ENCODE results near the gene PTBP2.
"Not testable (repeated sequence)": the region's sequence is repeated elsewhere in the genome, so short reads cannot be mapped to it uniquely, and the experiment has no call there.

Gene PTBP2

DNA sequence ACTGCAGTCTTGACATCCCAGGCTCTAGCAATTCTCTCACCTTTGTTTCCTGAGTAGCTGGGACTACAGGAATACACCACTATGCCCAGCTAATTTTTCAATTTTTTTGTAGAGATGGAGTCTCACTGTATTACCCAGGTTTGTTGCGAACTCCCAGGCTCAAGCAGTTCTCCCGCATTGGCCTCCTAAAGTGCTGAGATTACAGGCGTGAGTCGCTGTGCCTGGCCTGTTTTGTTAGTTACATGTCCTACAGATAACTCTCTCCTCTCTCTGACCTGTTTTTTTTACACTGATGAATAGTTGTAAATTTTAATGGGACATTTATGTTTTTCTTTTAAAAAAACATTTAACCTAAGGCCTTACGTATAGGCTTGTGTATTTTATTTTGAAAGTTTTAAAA is 19.8 kb downstream of the PTBP2 start:
- no peak for DNase-seq

DNA sequence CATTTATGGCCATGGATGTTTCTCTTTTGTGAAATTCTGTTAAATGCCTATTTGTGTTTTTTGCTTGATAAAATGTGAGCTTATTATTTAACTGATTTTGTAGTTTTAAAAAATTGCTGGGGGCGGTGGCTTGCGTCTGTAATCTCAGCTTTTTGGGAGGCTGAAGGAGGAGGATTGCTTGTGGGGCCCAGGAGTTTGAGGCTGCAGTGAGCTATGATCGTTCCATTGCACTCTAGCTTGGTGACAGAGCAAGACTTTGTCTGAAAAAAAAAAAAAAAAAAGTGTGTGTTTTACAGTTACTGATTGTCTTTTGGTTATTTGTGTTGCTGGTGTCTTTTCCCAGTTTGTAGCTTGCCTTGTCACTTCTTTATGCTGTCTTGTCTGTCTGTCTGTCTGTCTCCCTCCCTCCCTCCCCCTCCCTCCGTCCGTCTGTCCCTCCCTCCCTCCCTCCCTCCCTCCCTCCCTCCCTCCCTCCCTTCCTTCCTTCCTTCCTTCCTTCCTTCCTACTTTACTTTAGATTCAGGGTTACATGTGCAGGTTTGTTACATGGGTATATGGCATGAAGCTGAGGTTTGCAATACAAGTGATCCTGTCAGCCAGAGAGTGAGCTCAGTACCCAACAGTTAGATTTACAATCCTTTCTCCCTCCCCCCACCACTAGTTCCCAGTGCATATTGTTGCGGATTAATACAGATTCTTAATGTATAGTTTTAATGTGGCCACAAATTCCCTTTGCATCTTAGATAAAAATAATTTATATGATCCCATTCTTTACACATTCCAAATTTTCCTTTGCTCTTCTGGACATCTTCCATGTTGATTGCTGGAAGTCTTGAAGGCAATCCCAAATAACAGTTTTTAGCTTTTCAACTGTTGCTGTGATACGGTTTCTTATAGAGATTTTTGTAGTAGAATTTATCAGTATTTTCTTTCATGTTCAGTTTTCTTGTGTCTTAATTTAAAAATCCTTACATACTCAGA is 25.1 kb downstream of the PTBP2 start:
- no peak for DNase-seq

DNA sequence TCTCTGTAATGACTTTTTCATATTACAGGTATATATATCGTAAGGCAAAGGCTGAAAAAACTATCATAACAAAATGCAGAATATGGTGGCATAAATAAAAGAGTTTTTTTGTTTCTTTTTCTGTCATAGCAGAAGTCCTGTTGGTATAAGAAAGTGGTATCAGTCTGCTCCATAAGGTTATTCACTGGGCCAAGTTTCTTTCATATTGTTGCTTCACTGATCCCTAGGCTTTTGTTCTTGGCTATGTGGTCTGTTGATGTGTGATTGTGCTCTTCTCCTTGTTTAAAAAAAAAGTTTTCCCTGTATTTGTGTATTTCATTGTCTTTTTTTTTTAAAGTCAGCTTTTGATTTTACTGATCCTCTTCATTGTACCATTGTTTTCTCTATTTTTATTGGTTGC is 26.0 kb downstream of the PTBP2 start:
- DNase-seq = no peak

DNA sequence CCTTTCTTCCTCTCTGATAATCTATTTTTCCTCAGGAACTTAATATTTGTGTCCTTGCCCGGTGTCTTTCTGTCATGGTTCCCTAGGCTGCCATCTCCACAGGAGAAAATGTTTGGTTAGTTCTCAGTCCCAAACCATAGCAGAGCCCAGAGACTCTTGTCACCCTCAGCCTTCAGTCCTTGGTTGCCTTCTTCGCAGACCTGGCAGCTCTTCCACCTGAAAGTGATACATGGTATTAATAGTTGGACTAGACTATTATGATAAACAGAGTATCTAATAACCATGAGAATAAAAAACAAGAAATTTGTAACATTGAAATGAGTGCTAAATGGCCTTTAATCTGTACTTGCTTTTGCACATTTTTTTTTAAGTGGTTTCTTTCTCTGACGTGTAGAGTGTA is 26.5 kb downstream of the PTBP2 start:
- DNase-seq = no peak

DNA sequence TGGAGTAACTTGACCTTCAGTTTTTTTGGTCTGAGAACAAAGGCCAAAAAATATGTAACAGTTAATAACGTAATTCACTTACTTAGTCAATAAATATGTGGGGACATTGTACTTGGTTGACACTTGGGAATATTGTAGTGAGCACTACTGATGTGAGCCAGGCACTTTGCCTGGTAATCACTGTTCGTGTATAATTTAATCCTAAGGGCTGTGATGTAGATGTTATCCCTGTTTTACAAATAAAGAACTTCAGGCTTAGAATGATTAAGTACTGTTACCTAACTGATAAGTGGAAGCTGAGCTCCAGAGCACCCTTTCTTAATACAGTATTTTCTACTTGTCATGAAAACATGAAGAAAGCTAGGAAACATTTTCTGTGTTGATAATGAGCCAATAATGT is 28.0 kb downstream of the PTBP2 start:
- no peak for DNase-seq

DNA sequence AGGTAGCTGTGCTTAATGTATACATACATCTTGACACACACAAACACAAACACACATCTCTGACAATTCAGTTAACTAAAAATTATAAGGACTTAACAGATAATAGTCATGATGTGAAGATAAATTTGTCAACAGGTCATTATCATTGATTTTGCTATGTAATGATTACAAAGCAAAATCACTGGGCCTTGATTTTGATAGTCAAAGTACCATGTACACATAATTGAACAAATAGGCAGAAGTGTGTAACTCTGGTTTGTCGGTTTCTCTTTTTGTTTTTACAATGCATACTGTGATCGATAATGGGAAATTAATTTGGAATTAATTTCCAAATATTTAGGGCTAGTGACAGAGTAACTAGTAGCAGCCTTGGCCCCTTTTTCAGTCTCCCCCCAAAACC is 30.8 kb downstream of the PTBP2 start:
- no peak for DNase-seq

DNA sequence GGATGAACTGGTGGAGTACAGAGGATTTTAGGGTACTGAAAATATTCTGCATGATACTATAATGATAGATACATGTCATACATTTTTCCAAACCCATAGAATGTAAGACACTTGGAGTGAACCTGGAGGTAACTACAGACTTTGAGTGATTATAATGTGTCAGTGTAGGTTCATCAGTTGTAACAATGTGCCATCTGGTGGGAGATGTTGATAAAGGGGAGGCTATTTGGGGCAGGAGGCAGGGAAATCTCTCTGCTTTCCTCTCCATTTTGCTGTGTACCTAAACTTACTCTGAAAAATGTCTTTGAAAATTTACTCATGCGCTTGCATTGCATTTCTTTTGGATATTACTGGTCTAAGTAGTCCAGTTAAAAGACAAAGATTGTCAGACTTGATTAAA is 35.2 kb downstream of the PTBP2 start:
- peak; percentile 6 for DNase-seq

DNA sequence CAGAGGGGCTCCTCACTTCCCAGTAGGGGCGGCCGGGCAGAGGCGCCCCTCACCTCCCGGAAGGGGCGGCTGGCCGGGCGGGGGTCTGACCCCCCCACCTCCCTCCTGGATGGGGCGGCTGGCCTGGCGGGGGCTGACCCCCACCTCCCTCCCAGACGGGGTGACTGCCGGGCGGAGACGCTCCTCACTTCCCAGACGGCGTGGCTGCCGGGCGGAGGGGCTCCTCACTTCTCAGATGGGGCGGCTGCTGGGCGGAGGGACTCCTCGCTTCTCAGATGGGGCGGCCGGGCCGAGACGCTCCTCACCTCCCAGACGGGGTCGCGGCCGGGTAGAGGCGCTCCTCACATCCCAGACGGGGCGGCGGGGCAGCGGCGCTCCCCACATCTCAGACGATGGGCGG is 41.0 kb downstream of the PTBP2 start:
- DNase-seq = not testable (repeated sequence)

DNA sequence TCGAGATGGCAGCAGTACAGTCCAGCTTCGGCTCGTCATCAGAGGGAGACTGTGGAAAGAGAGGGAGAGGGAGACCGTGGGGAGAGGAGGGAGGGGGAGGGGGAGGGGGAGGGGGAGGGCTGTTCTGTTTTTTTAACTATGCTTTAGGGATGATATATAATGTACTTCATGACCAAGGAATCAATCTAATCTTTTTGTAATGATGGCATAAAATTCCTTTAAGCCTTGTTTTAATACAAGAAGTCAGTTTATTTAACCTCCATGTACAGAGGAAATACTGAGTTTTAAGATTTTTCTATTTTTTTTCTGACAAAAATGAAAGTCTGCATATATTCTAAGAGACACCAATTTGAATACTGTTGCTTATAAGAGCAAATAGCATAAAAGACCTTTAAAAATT is 41.9 kb downstream of the PTBP2 start:
- no peak for DNase-seq

DNA sequence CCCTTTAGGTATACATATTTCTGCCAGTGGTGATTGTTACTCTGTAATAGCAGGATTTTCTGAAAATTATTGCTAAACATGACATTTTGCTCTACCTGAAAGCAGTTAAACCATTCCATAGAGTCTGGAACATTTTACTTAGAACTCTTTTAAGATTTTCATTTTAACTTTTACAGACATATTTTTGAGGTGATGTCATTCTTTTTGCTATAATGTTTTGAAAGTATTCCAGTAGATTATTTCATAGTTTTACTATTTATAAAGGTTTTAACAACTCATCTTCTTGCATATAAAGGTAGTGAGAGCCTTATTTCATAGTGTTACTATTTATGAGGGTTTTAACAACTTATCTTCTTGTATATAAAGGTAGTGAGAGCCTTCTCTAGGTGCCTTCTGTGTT is 42.9 kb downstream of the PTBP2 start:
- DNase-seq = no peak

DNA sequence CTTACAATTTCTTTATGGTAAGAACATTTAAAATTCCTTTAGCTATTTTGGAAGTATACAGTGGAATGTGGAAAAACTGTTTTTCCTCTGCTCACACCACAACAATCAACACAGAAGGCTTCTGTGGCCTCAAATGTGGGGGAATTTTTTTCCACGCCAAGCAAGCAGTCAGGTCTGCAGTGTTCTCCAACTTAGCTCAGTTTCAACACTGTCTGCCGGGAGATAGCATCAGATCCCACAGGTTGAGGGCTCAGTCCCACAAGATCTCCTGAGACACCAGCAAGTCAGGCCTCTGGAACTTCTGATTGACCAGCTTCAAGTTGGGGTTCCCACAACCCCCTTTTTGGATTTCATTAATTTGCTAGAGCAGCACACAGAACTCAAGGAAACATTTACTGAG is 50.3 kb downstream of the PTBP2 start:
- no peak for DNase-seq

DNA sequence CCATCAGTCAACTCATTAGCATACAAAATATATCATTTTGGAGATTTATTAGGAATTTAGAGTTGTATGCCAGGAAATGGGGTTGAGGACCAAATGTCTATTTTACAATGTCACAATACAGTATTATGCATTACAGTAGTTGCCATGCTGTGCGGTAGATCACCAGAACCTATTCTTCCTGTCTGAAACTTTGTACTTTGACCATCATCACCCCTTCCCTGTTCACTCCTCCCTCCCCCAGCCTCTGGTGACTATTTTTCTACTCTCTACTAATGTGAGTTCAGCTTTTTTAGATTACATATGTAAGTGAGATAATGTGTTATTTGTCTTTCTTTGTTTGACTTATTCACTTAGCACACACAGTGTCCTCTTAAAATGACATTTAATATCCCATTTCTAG is 50.8 kb downstream of the PTBP2 start:
- no peak for DNase-seq

DNA sequence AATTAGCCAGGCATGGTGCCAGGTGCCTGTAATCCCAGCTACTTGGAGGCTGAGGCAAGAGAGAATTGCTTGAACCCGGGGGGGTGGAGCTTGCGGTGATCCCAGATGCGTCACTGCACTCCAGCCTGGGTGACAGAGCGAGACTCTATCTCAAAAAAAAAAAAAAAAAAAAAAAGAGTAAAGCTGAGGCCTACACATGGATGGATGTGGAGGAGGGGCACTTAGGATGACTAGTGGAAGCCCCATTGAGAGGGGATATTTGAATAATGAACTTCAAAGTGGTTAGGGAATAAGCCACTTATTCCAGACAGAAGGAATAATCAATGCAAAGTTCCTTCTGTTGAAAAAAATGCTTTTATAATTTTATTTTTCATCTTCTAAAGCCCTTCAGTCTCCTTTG is 51.4 kb downstream of the PTBP2 start:
- DNase-seq = no peak

DNA sequence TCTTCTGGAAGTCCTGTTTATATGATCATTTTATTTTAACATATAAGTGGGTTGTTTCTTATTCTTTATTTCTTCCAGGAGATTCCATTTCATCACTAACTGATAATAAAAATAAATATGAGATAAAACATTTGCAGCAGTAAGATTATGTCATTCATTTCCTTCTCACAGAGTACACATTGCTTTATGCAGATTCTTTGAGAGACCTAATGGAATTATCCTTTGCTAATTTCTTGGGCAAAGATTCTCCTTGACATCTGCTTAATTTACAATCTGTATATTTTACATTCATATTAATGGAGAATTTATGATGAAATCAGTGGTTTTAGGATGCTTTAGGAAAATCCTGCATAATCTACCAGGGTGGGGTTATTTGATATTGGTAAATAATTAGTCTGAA is 60.6 kb downstream of the PTBP2 start:
- DNase-seq = no peak

DNA sequence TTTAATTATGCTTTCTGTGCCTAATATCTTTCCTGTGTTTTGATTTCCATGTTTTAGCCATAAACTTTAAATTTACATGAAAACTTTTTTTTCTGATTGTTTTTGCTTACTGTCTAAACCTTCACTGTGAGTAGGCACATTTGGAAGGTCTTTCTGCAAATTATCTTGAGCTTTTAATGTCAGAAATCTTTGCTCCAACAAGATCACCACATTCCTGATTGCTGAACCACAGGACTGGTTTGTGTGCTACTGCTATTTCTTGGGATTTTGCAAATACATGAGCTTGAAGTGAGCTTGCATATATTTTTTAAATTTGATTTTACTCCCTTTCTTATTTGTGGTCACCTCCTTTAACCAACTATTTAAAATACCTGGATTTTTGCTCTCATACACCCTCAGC is 61.3 kb downstream of the PTBP2 start:
- no peak for DNase-seq

DNA sequence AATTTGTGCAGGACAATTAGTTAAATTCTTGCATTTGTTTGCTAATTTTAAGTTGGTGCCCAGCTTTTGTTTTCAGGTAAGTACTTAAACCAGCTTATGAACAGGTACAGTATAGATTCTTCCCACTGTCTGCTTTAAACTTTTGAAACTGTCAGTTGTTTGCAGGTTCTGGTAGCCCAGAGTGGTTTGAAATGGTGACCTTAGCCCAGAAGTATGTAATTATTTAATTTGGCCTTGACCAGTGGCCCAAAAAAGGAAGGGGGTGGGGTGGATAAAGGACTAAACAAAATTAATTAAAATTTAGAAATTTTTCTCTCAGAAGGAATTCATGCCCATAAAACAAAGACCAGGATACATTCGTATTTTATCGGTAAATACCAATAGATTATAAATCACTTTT is 69.0 kb downstream of the PTBP2 start:
- DNase-seq = no peak

DNA sequence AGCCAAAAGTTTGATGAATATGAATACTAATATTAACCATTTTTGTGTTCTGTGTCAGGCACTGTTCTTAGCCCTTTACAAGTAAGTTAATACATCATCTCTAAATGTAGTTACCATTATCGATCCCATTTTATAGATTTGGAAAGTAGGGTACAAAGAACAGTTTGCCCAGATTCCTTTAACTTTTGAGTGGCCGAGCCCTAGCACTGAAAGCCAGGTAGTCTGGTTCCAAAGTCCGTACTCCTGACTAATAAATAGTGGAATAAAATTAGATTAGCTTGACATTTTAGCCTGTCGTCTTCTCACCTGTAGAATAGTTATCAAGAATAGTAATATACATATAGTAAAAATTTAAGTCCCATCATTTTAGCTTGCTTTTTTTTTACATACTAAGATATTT is 70.6 kb downstream of the PTBP2 start:
- no peak for DNase-seq

DNA sequence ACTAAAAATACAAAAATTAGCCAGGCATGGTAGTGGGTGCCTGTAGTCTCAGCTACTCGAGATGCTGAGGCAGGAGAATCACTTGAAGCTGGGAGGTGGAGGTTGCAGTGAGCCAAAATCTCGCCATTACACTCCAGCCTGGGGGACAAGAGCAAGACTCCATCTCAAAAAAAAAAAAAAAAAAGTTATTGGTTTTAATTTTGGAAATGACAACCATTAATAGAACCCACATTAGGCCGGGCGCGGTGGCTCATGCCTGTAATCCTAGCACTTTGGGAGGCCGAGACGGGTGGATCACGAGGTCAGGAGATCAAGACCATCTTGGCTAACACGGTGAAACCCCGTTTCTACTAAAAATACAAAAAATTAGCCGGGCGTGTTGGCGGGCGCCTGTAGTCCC is 80.1 kb downstream of the PTBP2 start:
- not testable (repeated sequence) for DNase-seq

DNA sequence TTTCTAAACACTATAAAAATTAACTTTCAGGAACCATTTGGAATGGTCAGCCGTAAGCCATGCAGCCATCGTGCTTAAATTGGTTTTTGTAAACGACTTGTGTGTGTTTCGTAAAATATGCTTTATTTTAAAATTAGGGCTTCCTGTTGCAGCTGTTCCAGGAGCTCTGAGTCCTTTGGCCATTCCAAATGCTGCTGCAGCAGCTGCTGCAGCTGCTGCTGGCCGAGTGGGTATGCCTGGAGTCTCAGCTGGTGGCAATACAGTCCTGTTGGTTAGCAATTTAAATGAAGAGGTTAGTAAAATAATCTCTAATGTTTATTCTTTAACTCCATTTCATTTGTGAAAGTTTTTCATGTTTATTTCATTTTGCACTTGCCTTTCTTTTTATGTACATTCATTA is 83.1 kb downstream of the PTBP2 start:
- DNase-seq = no peak

DNA sequence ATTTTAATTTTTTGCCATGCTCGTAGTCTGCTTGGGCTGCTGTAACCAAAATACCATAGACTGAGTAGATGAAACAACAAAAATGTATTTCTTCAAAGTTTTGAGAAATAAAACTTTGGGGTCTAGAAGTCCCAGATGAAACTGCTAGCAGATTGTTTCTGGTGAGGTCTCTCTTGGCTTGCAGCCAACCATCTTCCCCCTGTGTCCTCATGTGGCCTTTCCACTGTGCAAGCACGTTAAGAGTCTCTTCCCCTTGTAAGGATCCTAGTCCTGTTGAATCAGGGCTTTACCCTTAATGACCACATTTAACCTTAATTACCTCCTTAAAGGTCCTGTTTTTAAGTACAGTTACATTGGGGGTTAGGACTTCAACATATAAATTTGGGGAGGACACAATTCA is 86.6 kb downstream of the PTBP2 start:
- DNase-seq = no peak

DNA sequence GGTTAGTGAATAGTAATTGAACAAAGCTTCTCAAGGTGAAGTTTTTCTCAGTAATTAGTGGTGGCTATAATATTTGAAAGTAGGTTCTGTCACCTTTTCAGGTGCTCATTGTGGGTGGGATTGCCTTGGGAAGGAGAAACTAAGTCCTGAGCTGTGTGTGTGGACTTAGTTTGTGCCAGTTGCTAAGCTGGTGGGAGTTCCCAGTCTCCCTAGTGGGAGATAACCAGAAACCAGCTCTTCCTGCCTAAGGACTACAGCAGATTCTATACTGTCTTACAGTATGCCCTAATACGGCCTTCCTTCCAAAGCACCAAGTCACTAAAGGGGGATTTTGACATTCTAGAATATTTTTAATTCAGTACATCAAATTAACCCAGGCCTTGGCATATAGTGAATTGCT is 94.3 kb downstream of the PTBP2 start:
- DNase-seq = no peak

DNA sequence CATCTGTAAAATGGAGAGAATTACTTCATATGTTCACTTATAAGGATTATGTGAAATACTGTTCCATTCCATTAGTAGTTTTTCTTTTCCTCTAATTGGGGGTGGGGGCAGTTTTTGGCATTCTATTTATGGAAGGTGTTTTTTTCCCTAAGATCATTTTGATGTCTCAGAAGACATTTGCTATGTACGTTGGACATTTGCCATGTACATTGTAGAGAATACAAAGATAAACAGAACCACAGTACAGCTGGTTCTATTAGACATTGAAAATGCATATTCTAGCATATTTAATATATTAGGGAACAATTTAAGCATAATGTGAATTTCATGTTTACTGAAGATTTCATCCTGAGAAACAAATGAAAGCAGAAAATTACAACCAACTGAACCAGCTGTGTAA is 98.5 kb downstream of the PTBP2 start:
- no peak for DNase-seq

DNA sequence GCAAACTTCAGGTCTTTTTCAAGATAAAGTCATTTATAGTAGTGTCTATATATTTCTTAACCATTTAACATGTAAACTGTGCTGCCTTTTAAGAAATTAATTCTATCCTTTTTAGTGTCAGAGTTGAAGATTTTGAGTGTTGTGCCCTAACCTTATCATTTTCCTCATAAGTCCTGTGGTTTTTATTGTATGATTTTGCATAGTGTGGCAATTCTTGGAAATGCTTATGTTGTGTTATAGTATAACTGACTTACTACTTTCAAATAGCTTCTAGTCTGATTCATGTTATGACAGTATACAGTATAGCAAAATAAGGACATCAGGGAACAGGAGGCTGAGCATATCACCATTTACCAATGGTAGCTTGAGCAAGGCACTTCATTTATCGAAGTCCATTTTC is 99.1 kb downstream of the PTBP2 start:
- DNase-seq = no peak

DNA sequence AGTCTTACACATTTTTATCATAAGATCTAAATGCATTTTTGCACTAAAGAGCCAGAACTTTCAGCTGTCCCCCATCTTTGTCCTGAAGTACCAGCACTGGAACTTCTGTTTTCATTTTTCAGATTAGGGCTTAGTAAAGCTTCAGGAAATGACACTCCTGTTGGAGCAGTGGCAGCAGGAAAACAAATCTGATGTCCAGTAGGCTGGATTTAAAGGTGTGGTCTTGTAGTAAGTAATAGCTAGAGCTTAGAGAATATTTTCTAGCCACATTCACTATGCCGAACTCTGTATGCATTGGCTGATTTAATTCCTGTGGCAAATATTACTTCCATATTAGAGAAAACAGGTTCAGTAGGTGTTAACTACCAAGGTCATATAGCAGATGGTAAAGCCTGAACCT is 103.6 kb downstream of the PTBP2 start:
- DNase-seq = no peak

DNA sequence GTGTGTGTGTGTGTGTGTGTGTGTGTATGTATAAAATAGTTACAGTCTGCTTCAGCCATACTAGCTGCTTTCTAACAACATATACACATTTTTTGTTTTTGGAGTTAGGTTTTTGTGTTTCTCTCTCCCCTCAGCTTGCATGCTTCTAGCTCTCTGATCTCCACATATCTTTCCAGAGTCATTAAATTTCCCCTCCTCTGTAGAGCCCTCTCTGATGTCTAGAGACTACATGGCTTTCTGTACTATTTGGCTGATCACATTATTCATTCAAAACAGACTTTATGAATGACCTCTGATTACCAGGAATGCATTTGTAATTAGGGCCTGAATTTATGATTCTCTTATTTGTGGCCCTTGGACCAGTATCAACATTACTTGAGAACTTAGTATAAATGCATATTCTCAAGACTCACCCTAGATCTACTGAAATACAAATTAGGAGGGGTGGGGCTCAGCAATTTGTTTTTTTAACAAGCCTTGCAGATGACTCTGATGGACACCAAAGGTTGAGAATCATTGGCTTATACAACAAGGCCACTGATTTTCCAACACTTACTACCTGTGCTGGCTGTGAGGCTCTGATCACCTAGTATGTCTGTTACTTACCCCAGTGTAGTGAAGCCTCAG is 104.5 kb downstream of the PTBP2 start:
- no peak for DNase-seq

All from midbrain (tissue), 1 donor.